PC-3 (cell line): Measurements from ENCODE around the gene UBASH3B. TPM values are rescaled to one million over a fixed set of nuclear protein-coding genes. Genes with fewer than 3 reads are reported as not detected.

Experiments
- ATAC-seq: fragments of 200-7000 bp; cut with Tn5 transposase; 2 replicates; pipeline ENCODE4 v1.9.1; 2020; ENCODE audit warnings: mild to moderate bottlenecking, moderate library complexity
- BruUV-seq: library from RNA; stranded (reverse); fragments of 400-500 nt; replicated peaks from 2 replicates; lab custom pipeline; 2021; lab: Mats Ljungman, UMichigan
- CTCF ChIA-PET: fragments of 300-600 bp; sonication (Branson Sonifier 250); formaldehyde crosslinking; loops from one replicate; lab custom pipeline; 2022; ENCODE audit warnings: antibody characterized with exemption; lab: Charles Lee
- POLR2A ChIA-PET: fragments of 300-600 bp; sonication (Branson Sonifier 250); formaldehyde crosslinking; loops from one replicate; lab custom pipeline; 2022; ENCODE audit warnings: antibody characterized with exemption; ENCODE audit not compliant: unreplicated experiment; lab: Charles Lee
- DNase-seq: peaks from one replicate; pipeline ENCODE4 v3.0.0-alpha.2; 2015
- H2AFZ ChIP-seq: fragments of 300-600 bp; sonication (generic); 2 replicates; pipeline ENCODE4 v1.6.0; 2016; ENCODE audit warnings: antibody characterized with exemption, low read length
- H3F3A ChIP-seq: fragments of 300-600 bp; sonication (generic); one replicate; pipeline ENCODE4 v1.6.0; 2017; ENCODE audit warnings: antibody characterized with exemption, low read length, control low read depth, mild to moderate bottlenecking; ENCODE audit not compliant: unreplicated experiment
- H3K27ac ChIP-seq: fragments of 300-600 bp; sonication (generic); 2 replicates; pipeline ENCODE4 v1.5.1; 2016; ENCODE audit warnings: mild to moderate bottlenecking, low read length
- H3K27me3 ChIP-seq: fragments of 300-600 bp; sonication (generic); 2 replicates; pipeline ENCODE4 v1.6.1; 2016; ENCODE audit warnings: low read length, mixed read lengths
- H3K36me3 ChIP-seq: fragments of 300-600 bp; sonication (generic); 2 replicates; pipeline ENCODE4 v1.6.1; 2016; ENCODE audit warnings: low read depth, mixed run types, low read length, mixed read lengths
- H3K4me1 ChIP-seq: fragments of 300-600 bp; sonication (generic); 2 replicates; pipeline ENCODE4 v1.5.1; 2016; ENCODE audit warnings: low read length; ENCODE audit not compliant: insufficient read depth
- H3K4me2 ChIP-seq: fragments of 300-600 bp; sonication (generic); 2 replicates; pipeline ENCODE4 v1.6.0; 2016; ENCODE audit warnings: low read length
- H3K4me3 ChIP-seq: fragments of 300-600 bp; sonication (generic); 2 replicates; pipeline ENCODE4 v1.5.1; 2016; ENCODE audit warnings: mild to moderate bottlenecking, low read length, mixed read lengths
- H3K79me2 ChIP-seq: fragments of 300-600 bp; sonication (generic); 2 replicates; pipeline ENCODE4 v1.6.1; 2017; ENCODE audit warnings: low read length, mixed read lengths
- H3K9ac ChIP-seq: fragments of 300-600 bp; sonication (generic); 2 replicates; pipeline ENCODE4 v1.6.0; 2016; ENCODE audit warnings: mild to moderate bottlenecking, low read length
- H3K9me2 ChIP-seq: fragments of 300-600 bp; sonication (generic); replicated peaks from 2 replicates; pipeline ENCODE4 v1.6.1; 2016; ENCODE audit warnings: mixed run types, low read length, mixed read lengths
- H3K9me3 ChIP-seq: fragments of 300-600 bp; sonication (generic); 2 replicates; pipeline ENCODE4 v1.6.1; 2016; ENCODE audit warnings: low read length, mixed read lengths
- H4K20me1 ChIP-seq: fragments of 300-600 bp; sonication (generic); 2 replicates; pipeline ENCODE4 v1.6.1; 2016; ENCODE audit warnings: low read length, mixed read lengths
- CTCF ChIP-seq: fragments of 300-600 bp; sonication (generic); conservative IDR thresholded peaks from 2 replicates; pipeline ENCODE4 v1.5.1; 2017; ENCODE audit warnings: antibody characterized with exemption, low read depth, mild to moderate bottlenecking, low read length
- EZH2 ChIP-seq: fragments of 300-600 bp; sonication (generic); IDR thresholded peaks from one replicate; pipeline ENCODE4 v1.6.1; 2017; ENCODE audit warnings: antibody characterized with exemption, mild to moderate bottlenecking, low read length; ENCODE audit not compliant: unreplicated experiment
- EZH2phosphoT487 ChIP-seq: fragments of 300-600 bp; sonication (generic); IDR thresholded peaks from 2 replicates; pipeline ENCODE4 v1.6.1; 2018; ENCODE audit warnings: mild to moderate bottlenecking, antibody characterized with exemption, low read length, borderline replicate concordance
- intact Hi-C: fragments of 100-400 bp; cut with micrococcal nuclease; formaldehyde crosslinking; loops from 2 replicates; pipeline ENCODE4 v1.9.0; 2023
- total RNA-seq: library from RNA; depleted of rRNA; stranded (reverse); fragments of >200 nt; gene quantifications from 2 replicates; pipeline ENCODE4 v1.2.3, GENCODE V29; 2014

UBASH3B gene
- total RNA-seq, 1 experiment from 2014 or later, result 178 TPM

GRCh38 chr11:122650619-122651018 is 4.9 kb upstream of the UBASH3B start:
- Histone ChIP-seq H3K9ac (no peak overlapping the region), H3K27ac (no peak overlapping the region), H3K36me3 (no peaks in the 10 kb centered on the region), H3K9me2 (no peaks in the 10 kb centered on the region), H3K27me3 (no peaks in the 10 kb centered on the region), H2AFZ (no peak overlapping the region), H3K4me2 (no peak overlapping the region), H3F3A (no peaks in the 10 kb centered on the region), H3K4me1 (peaks cover 17% of the 10 kb centered on the region), H3K79me2 (no peaks in the 10 kb centered on the region), H4K20me1 (no peaks in the 10 kb centered on the region), H3K4me3 (no peak overlapping the region), H3K9me3 (no peaks in the 10 kb centered on the region)
- no TSS peak for BruUV-seq
- CTCF ChIA-PET, result no interaction called here
- no peak for ATAC-seq
- TF ChIP-seq EZH2phosphoT487 (no peak), CTCF (no peak), EZH2 (no peak)
- intact Hi-C loops, result no loop called here
- POLR2A ChIA-PET, result no interaction called here
- no peak for DNase-seq

DNA sequence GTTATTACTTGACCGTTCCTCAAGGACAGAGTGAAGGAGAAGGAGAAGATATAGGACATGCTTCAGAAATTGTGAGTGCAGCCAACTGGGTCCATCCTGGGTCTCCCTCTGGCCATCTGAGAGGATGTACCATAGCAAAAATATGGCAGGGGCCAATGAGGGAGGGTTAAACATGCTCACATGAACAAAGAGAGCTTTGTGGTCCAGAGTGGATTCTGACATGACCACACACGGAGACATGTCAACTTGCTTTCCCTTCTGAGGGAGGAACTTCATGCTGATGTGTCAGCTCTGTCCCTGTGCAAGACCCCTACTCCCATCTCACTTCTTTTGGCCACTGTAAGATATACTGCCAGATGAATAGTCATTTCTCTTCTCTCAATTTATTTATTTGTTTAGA is 3.0 kb upstream of the UBASH3B start:
- Histone ChIP-seq H3K27me3 (no peaks in the 10 kb centered on the region), H3K27ac (no peak overlapping the region), H3K79me2 (peaks cover 18% of the 10 kb centered on the region), H2AFZ (no peak overlapping the region), H3K9me2 (no peaks in the 10 kb centered on the region), H3K9ac (no peak overlapping the region), H3K4me3 (no peak overlapping the region), H3K4me2 (no peak overlapping the region), H3F3A (no peaks in the 10 kb centered on the region), H4K20me1 (peaks cover 2% of the 10 kb centered on the region; the same call in 1 of the 2 replicates), H3K4me1 (peaks cover 11% of the 10 kb centered on the region), H3K36me3 (peaks cover under 1% of the 10 kb centered on the region; the same call in 1 of the 2 replicates), H3K9me3 (no peaks in the 10 kb centered on the region)
- intact Hi-C loops, result no loop called here
- DNase-seq (no peak), ATAC-seq (no peak)
- TF ChIP-seq EZH2phosphoT487 (no peak), EZH2 (no peak), CTCF (no peak)
- POLR2A ChIA-PET, result no interaction called here
- BruUV-seq, result no TSS peak
- CTCF ChIA-PET, result no interaction called here

DNA sequence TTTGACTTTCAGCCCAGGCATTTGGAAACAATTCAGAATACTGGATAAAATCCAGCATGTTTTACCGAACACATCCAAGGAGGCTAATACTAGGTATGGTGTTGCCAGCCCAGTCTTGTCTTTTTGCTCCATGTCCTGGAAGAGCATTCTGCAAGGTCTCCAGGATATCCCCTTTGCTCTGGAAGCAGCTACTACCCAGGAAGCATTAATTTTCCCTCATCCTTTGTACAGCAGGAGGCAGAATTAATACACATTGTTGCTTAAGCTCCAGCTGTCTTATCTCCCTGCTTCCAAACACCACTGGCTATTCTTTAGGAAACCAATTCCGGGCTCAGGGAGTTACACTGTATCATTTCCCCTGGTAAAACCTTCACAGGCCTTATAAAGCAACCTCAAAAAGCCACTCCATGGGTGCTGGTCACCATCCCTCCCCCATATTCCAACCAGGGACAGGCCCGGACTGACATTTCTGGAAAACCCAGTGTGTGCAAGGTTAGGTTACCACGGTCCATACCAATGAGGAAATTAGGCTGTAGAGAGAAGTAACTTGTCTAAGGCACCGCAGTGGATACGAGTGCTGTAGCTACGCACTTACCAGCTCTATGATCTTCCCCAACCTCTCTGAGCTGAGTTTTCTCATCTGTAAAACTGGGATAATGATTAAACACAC is 1.5 kb upstream of the UBASH3B start:
- CTCF ChIA-PET, result interaction anchor here (1.1 kb wide), 1 partner anchor 127 kb away, joined by 3 read pairs; no protein-coding TSS in a partner anchor
- BruUV-seq, result no TSS peak

More for the DNA sequence above, 1.5 kb upstream of the UBASH3B start:
- Histone ChIP-seq H3K27ac (no peak overlapping the region), H2AFZ (no peak overlapping the region), H3K79me2 (peaks cover 33% of the 10 kb centered on the region), H3K9ac (no peak overlapping the region), H3K4me3 (no peak overlapping the region), H3K9me3 (no peaks in the 10 kb centered on the region), H3K4me1 (peaks cover 21% of the 10 kb centered on the region), H3K27me3 (no peaks in the 10 kb centered on the region), H3K36me3 (peaks cover 5% of the 10 kb centered on the region; the same call in 1 of the 2 replicates), H3F3A (no peaks in the 10 kb centered on the region), H4K20me1 (peaks cover 11% of the 10 kb centered on the region; the same call in 1 of the 2 replicates), H3K4me2 (no peak overlapping the region), H3K9me2 (no peaks in the 10 kb centered on the region)
- intact Hi-C loops, result no loop called here
- TF ChIP-seq CTCF (no peak), EZH2phosphoT487 (no peak), EZH2 (no peak)
- DNase-seq, result no peak
- no peak for ATAC-seq
- POLR2A ChIA-PET, result no interaction called here
